Activated CD8-positive, alpha-beta memory T cell treated with anti-CD3 and anti-CD28 coated beads, Interleukin-2, amount 50 U/mL, for 48 hours (primary cell): Measurements from ENCODE around the gene ZNF776.
"Not testable (repeated sequence)": the region's sequence is repeated elsewhere in the genome, so short reads cannot be mapped to it uniquely, and the experiment has no call there.

Experiments
- DNase-seq: peaks from one replicate; pipeline ENCODE4 v3.0.0-alpha.2; 2020

The ZNF776 gene

DNA sequence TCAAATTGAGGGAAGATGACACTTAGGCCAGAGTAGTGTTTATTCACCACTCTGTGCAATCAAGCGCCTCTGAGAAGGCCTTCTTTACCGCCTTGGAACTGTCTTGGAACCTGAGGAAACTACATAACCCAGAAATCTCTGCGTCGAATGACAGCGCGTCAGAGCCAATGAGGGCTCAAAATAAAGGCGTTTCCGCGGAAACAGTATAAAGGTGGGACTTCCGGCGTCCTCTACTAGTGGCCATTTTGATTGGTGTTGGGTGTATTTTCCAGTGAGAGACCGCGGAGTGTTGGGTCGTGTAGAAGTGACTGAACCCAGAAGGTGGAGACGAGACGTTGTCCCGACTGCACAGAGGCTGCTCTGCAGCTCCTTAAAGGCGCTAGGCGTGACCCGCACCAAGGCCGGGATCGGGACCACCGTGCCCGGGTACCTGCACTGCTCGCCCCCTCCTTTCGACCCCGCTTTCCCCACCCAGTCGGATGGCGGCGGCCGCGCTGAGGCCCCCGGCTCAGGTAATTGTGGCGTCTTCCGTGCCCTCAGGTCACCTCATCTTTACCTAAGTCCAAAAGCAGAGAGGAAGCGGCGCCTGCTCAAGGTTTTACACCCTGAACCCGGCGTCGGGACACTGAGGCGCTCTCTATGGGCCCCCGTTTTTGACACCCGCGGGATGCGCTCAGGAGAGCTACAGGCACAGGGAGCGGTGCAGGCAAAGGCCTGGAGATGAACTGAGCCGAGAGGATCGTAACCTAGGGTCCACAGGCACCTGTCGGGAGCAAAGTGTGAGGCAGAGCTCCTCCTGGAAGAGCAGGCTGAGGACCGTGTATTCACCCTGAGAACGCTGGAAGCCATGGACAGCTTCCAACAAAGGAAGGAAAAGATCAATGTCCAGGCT lies at the start of gene ZNF776:
ZNF776 (plus strand) TSS at position 236 of the 892 bp plus-strand sequence; CDS start at position 480, 244 bp downstream.
- peak; percentile 79 for DNase-seq

DNA sequence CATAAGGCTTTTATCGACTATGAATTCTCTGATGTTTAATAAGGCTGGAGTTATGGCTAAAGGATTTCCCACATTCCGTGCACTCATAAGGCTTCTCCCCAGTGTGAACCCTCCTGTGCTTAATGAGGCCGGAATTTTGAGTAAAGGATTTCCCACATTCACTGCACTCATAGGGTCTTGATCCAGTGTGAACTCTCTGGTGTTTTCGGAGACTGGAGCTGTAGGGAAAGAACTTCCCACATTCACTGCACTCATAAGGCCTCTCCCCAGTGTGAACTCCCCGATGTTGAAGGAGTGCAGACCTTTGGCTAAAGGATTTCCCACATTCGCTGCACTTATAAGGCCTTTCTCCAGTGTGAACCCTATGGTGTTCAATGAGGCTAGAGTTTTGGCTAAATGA lies 45.0 kb upstream of the ZNF776 start:
- no peak for DNase-seq

DNA sequence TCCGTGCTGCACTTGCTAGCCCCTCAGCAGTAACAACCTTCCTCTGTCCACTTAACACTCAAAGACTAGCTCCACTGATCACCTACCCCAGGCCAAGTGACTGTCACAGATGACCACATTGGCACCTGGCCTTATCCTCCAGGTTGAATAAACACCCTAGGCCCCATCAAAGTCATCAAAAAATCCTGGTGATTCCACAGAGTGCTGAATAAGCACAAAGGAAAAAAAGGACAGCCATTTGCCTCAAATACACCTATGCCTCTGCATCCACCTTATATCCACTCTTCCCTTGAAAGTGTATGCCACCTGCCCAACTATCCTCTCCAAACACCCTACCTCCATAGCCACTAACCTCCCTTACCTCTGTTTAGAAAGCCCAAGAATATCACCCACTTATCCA lies 40.3 kb upstream of the ZNF776 start:
- DNase-seq: no peak

DNA sequence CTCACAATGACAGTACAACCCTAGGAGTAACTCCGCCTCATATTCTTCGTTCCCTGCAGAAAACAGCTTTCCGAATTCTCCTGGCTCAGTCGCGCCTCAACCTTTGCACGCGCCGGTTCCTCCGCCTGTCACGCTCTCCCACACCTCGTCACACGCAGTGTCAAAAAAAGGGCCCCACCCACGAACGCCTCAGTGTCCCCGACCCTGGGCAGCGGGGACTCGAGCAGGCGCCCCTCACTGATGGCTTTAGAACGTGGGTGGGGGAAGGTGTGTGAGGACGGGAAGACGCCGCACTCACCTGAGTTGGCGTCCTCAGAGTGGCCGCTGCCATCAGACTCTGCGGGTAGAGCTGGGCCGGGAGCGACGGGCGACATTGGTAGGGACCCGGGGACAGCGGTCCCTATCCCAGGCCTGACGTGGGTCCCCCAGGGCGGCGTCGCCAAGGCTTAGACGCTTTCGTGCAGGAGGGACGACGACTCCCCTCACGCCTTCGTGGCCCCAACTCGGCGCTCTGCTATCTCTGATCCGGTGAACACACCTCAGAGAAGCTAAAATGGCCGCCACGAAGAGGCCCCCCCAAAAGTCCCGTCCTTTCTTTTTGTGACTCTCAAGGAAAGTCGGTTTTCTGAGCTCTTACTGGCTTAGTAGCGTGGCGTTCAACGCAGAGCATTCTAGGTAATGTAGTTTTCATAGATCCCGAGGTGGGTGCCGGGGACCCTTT lies 37.8 kb upstream of the ZNF776 start, which contains the start of gene ZNF154:
ZNF154 (minus strand) TSS at position 564 of the 721 bp plus-strand sequence; CDS start at position 331, 233 bp downstream.
- DNase-seq: peak; percentile 65

DNA sequence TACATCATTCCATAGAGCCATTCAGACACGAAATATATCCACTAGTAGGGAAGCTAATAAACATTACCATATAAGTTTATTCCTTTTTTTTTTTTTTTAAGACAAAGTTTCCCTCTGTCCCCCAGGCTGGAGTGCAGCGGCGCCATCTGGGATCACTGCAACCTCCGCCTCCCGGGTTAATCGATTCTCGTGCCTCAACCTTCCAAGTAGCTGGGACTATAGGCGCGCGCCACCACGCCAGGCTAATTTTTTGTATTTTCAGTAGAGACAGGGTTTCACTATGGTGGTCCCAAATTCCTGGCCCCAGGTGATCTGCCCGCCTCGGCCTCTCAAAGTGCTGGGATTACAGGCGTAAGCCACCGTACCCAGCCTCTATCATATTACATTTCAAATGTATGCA lies 37.0 kb upstream of the ZNF776 start:
- DNase-seq: no peak

DNA sequence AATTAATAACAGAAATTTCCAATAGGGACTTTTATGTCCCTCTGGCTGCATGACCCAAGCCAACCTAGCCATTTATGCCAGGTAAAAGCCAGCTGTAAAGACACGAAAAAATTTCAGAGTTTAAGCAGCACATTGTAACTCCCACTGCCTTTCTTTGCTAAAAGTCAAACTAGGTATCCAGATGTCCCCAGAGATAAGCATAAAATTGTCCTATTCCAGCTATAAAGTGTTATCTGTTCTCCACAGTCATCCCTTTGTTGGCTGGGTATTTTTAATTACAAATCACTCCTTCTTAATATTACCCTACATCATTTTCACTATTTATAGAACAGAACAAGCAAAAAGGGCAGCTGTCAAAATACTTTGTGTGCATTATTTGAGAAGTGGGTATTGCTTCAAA lies 34.4 kb upstream of the ZNF776 start:
- DNase-seq: no peak

DNA sequence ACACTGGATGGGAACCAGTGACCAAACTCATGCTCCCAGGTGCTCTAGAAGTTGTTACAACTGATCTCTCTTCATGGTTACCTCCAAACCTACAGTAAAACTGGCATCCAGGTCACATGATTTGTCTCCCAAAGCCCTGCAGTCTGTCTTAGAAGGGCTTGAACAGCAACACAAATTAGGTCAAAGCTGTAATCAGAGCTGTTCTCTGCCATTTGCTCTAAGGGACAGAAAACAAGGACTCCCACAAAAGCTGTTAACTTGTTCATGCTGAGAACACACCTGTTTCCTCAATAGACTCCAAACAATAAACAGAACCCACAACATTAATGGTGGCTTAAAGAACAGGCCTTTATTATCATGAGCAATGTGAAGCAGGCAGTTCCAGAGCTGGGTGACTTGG lies 27.2 kb upstream of the ZNF776 start:
- no peak for DNase-seq

DNA sequence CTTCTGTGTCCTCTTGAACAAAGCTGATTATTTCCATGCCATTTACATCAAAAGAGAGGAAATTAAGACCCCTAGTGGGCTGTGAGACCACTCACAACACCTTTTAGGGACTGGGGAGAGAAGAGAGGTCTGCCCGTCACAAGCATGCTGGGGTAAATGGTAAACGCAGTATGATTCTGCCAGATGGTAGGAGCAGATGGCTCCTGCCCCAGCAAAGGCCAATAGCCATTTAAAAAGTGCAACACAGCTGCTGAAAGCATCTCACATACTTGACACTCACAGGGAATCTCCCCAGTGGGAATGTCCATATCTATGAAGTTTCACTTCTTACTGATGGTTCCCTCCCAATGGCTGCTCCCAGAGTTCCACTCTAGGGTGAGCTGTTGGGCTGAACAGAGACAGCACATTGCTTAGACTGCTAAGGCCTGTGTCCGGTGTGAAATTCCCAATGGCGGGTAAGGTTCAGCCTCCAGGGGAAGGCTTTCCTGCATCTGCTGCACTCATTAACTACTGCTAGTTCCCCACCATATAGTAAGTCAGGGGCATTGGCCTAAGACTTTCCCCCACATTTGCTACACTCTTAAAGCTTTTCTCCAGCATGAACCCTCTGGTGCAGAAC lies 26.6 kb upstream of the ZNF776 start:
- DNase-seq: no peak

DNA sequence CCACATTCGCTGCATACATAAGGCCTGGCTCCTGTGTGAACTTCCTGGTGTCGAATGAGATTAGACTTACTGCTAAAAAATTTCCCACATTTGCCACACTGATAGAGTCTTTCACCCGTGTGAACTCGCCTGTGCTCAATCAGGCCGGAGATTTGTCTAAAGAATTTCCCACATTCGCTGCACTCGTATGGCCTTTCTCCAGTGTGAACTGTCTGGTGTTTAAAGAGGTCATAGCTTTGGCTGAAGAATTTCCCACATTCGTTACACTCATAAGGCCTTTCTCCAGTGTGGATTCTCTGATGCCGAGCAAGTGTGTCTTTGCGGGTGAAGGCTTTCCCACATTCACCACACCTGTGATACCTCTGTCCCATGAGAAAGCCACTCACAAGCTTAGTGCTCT lies 25.7 kb upstream of the ZNF776 start:
- no peak for DNase-seq

DNA sequence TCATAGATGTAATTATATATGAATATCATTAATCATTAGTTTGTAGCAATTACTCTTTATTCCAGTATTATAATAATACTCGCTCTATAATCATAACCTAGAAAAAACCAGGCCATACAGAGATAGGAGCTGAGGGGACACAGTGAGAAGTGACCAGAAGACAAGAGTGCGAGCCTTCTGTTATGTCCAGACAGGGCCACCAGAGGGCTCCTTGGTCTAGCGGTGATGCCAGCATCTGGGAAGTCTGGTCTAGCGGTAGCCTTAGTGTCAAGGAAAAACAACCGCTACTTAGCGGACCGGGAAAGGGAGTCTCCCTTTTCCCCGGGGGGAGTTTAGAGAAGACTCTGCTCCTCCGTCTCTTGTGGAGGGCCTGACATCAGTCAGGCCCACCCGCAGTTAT lies 8.3 kb upstream of the ZNF776 start:
- DNase-seq: not testable (repeated sequence)

DNA sequence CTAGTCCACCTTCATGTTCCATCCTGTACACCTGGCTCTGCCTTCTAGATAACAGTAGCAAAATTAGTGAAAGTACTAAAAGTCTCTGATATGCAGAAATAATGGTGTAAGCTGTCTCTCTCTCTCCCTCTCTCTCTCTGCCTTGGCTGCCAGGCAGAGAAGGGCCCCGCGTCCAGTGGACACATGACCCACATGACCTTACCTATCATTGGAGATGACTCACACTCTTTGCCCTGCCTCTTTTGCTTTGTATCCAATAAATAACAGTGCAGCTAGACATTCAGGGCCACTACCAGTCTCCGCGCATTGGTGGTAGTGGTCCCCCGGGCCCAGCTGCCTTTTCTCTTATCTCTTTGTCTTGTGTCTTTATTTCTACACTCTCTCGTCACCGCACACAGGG lies 7.8 kb upstream of the ZNF776 start:
- not testable (repeated sequence) for DNase-seq

DNA sequence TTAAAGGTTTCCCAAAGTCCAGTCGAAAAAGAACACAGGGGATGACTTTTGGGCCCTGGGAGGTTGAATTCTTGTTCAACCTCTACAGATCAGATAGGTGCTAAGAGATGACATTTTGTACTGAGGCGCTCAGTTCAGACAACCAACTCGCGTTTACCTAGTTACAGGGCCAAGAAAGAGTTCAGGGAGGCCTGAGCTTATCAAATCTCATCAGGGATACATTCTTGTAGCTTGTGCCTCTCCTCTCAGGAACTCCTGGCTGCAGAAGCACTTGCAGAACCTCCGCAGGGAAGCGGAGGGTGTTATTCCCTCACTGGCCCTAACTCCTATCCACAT lies 825 bp downstream of the ZNF776 start:
- no peak for DNase-seq

DNA sequence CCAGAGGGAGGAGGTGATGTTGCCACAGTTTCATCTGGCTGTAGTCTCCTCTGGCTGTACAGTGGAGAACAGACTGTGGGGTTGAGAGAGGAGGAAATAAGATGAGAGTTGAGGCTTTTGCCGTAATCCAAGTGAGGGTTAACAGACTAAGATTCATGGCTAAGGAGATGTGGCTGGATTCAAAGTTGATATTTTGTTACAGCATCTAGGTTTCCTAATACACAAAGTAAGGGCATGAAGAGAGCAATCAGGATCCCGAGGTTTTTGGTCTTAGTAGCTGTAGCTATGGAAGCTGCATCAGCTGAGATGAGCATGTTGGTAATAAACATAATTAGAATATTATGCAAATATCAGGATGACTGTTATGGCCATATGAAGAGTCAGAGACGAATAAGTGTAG lies 1.4 kb downstream of the ZNF776 start:
- no peak for DNase-seq

DNA sequence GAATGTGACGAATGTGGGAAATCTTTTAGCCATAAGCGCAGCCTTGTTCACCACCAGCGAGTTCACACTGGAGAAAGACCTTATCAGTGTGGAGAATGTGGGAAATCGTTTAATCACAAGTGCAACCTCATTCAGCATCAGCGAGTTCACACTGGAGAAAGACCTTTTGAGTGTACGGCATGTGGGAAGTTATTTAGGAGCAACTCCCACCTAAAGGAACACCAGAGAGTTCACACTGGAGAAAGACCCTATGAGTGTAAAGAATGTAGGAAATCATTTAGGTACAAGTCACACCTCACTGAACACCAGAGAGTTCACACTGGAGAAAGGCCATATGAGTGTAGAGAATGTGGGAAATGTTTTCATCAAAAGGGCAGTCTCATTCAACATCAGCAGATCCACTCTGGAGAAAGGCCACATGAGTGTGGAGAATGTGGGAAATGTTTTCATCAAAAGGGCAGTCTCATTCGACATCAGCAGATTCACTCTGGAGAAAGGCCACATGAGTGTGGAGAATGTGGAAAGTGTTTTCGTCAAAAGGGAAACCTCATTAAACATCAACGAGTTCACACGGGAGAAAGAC lies 7.6 kb downstream of the ZNF776 start:
- no peak for DNase-seq

DNA sequence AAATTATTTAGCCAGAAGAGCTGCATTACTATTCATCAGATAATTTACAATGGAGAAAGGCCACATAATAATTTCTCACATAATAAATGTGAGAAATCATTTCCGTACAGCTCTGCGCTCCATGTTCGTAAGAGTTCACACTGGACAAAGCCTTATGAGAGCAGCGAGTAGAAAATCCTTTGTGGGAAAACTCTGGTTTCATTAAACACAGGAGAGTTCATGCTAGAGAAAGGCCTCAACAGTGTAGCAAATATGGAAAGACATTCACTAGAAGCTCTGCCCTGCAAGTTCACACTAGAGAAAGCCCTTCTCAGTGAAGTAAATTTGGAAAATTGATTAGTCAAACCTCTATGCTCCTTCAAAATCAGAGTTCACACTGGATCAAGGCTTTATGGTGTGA lies 8.4 kb downstream of the ZNF776 start:
- no peak for DNase-seq

DNA sequence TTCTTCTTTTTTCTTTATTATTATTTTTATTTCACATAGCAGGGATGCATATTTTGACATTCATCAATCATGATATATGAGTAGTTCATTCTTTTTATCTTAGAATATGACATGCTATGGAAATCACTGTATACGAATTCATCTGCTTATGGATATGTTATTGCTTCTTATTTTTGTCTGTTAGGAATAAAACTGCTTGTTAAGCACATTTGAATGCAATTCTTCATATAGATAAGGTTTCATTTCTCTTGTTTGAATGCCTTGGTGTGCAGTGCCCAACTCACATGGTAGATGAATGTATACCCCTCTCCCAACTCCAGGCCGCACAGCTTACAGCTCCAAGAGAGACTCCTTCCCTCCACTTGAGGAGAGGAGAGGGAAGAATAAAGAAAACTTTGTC lies 11.3 kb downstream of the ZNF776 start:
- DNase-seq: no peak

DNA sequence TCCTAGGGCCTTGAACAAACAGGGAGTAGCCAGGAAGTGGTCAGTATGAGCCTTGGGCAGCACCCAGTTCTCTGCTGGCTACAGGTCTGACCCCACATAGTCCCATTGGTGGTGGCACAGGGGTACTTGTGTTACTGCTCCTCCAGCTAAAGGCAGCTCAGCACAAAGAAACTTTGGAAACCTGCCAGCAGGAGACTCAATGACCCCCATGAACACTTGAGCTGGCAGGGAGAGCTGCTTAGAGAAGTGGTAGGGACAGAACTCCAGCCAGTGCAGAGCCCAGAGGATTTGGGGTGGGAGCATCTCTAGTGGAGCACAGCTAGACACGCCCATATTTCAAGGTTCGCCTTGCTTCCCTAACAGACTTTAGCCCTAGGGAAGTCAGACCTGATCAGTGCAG lies 12.5 kb downstream of the ZNF776 start:
- DNase-seq: no peak

DNA sequence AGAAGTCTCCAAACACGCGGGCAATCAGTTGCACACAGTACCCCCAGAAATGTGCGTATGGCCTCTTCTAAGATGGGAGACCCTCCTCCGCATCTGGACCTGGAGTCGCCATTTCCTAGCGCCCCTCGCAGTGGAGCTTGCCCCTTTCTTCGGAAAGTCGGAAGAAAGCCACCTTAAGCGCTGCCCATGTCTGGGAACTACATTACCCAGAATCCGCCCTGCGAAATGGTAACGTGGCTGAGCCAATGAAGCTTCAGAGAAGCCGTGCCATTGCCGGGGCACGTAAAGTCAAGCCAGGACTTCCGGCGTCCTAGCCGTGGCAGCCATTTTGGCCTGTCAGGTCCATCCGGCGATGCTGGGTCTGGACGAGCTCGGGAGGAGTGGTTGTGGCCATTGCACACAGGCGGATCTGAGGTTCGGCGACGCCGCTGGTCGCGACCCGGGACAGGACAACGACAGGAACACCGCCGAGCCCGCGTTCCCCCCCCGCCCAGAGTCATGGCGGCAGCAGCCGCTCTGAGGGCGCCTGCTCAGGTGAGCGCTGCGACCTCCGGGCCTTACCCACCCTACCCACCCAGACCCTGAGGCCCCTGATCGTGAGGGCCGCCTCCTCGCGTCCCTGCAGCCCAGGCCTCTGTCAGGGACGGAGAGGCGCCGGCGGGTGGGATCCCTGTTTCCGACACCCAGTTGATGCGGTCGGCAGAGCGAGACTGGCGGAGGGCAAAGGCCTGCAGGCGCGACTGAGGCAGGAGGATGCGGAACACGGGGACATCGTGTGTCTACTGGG lies 22.9 kb downstream of the ZNF776 start, which contains the start of gene ZNF586:
ZNF586 (plus strand) TSS at position 332 of the 787 bp plus-strand sequence; CDS start at position 499, 167 bp downstream.
- DNase-seq: peak; percentile 89

DNA sequence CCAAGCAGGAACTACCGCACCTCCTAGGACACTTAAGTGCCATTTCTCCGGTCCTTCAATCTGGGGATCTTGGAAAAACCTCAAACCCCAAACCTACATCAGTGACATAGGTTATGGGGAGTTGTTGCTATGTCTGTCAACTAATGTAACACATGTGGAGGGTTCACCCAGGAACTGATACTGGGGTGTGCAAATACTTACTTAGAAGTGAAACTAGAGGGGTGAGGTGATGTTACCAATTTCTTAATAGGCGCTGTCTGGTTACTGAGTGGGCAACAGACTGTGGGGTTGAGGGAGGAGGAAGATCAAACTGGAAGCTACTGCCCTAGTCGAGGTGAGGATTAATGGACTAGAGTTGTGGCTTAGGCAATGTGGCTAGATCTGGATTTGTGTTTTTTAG lies 24.8 kb downstream of the ZNF776 start:
- no peak for DNase-seq

DNA sequence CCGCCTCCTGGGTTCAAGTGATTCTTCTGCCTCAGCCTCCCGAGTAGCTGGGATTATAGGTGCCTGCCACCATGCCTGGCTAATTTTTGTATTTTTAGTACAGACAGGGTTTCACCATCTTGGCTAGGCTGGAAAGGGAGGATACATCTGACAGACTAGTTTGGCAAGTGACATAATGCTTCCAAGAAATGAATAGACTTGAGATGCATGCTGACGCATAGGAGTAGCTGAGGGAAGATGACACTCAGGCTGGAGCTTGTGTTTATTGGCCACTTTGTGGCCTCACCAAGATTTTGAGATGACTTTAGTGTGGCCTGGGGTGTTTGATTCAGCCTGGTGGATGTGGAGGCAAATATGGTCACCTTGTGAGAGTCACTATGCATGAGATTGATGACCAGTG lies 26.9 kb downstream of the ZNF776 start:
- DNase-seq: no peak

DNA sequence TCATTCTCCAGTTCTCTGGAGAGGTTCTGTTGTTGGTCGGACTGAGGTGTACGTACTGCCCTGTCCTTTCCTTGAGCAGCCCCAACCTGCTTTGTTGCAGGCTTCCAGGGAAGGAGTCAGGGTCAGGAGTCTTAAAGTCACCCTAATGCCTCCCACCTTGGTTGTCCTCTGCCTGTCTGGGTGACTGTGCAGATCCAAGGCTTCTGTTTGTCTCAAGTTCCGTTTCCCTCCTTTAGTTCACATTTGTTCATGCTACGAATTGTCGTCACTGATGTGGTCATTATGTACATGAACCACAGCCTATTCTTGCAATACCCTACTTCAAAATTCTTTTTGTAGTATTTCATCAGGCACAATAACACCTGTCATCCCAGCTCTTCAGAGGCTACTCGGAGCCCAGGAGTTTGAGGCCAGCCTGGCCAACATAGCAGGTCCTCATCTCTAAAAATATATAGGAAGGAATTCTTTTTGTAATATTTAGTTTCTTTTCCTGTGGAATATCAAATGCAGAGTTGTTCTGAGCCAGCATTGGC lies 30.2 kb downstream of the ZNF776 start:
- no peak for DNase-seq

DNA sequence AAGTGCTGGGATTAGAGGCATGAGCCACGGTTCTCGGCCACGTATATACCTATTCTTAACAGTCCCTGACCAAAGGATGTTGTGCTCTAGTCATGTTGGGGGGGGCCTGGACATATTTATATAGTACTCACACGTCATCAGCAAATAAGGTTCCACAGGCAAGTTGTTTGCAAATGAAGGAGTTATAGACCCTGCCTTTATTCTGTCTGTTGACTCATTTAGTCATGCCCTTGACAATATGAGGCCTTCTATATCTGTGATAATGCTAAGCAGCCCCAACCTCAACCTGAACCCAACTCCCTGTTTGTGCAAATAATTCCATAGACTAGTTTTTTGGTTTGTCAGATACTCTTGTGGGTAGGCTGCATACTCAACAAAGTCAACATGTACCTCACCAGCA lies 31.7 kb downstream of the ZNF776 start:
- DNase-seq: no peak
